ENCODE results near the gene DPP6.
"Not testable (repeated sequence)": the region's sequence is repeated elsewhere in the genome, so short reads cannot be mapped to it uniquely, and the experiment has no call there.

DPP6 gene

GRCh38 chr7:154135646-154136045 lies 83.4 kb downstream of the DPP6 start:
- not testable (repeated sequence) for DNase-seq; H3K27me3 ChIP-seq (ENCODE audit: insufficient read depth, low read depth, severe bottlenecking); H3K4me3 ChIP-seq (ENCODE audit: low read depth, low read length); H3K9me3 ChIP-seq (ENCODE audit: severe bottlenecking); H3K27ac ChIP-seq; H3K36me3 ChIP-seq

- not testable (repeated sequence) for H3K36me3 ChIP-seq; H3K27ac ChIP-seq; DNase-seq; H3K4me3 ChIP-seq (ENCODE audit: low read depth, low read length); H3K27me3 ChIP-seq (ENCODE audit: insufficient read depth, low read depth, severe bottlenecking); H3K9me3 ChIP-seq (ENCODE audit: severe bottlenecking)
Measured at GRCh38 chr7:154145922-154146706, 93.9 kb downstream of the DPP6 start.

- H3K9me3 ChIP-seq (ENCODE audit: severe bottlenecking); H3K27ac ChIP-seq; H3K36me3 ChIP-seq; H3K27me3 ChIP-seq (ENCODE audit: insufficient read depth, low read depth, severe bottlenecking); H3K4me3 ChIP-seq (ENCODE audit: low read depth, low read length); DNase-seq: not testable (repeated sequence)
Measured at GRCh38 chr7:154146707-154147038, 94.5 kb downstream of the DPP6 start.

GRCh38 chr7:154148791-154149516 lies 96.8 kb downstream of the DPP6 start:
- not testable (repeated sequence) for H3K36me3 ChIP-seq; H3K4me3 ChIP-seq (ENCODE audit: low read depth, low read length); H3K27ac ChIP-seq; DNase-seq; H3K9me3 ChIP-seq (ENCODE audit: severe bottlenecking); H3K27me3 ChIP-seq (ENCODE audit: insufficient read depth, low read depth, severe bottlenecking)

- not testable (repeated sequence) for H3K27me3 ChIP-seq (ENCODE audit: insufficient read depth, low read depth, severe bottlenecking); H3K9me3 ChIP-seq (ENCODE audit: severe bottlenecking); H3K27ac ChIP-seq; H3K36me3 ChIP-seq; H3K4me3 ChIP-seq (ENCODE audit: low read depth, low read length); DNase-seq
Measured at GRCh38 chr7:154150656-154151055, 98.5 kb downstream of the DPP6 start.

- not testable (repeated sequence) for H3K27me3 ChIP-seq (ENCODE audit: insufficient read depth, low read depth, severe bottlenecking); H3K36me3 ChIP-seq; H3K4me3 ChIP-seq (ENCODE audit: low read depth, low read length); DNase-seq; H3K27ac ChIP-seq; H3K9me3 ChIP-seq (ENCODE audit: severe bottlenecking)
Measured at GRCh38 chr7:154151306-154151705, 99.1 kb downstream of the DPP6 start.

- not testable (repeated sequence) for DNase-seq; H3K36me3 ChIP-seq; H3K9me3 ChIP-seq (ENCODE audit: severe bottlenecking); H3K27me3 ChIP-seq (ENCODE audit: insufficient read depth, low read depth, severe bottlenecking); H3K27ac ChIP-seq; H3K4me3 ChIP-seq (ENCODE audit: low read depth, low read length)
Measured at GRCh38 chr7:154155928-154156327, 103.7 kb downstream of the DPP6 start.

GRCh38 chr7:154162921-154163320 lies 110.7 kb downstream of the DPP6 start:
- not testable (repeated sequence) for H3K9me3 ChIP-seq (ENCODE audit: severe bottlenecking); H3K27ac ChIP-seq; H3K36me3 ChIP-seq; H3K27me3 ChIP-seq (ENCODE audit: insufficient read depth, low read depth, severe bottlenecking); DNase-seq; H3K4me3 ChIP-seq (ENCODE audit: low read depth, low read length)

GRCh38 chr7:154163642-154164041 lies 111.4 kb downstream of the DPP6 start:
- peaks cover 13% of the 10 kb centered on the region for H3K27me3 ChIP-seq (ENCODE audit: insufficient read depth, low read depth, severe bottlenecking)
- DNase-seq; H3K27ac ChIP-seq; H3K4me3 ChIP-seq (ENCODE audit: low read depth, low read length); H3K9me3 ChIP-seq (ENCODE audit: severe bottlenecking); H3K36me3 ChIP-seq: not testable (repeated sequence)

- H3K27me3 ChIP-seq (ENCODE audit: insufficient read depth, low read depth, severe bottlenecking): peaks cover 17% of the 10 kb centered on the region
- no peaks in the 10 kb centered on the region for H3K9me3 ChIP-seq (ENCODE audit: severe bottlenecking)
- TF ChIP-seq CTCF (IDR thresholded peaks at IDR 0.05; ENCODE audit: low read depth, low read length): no peak
- H3K36me3 ChIP-seq: no peaks in the 10 kb centered on the region
- H3K27ac ChIP-seq: no peak overlapping the region; the same call in 1 of the 2 replicates
- H3K4me3 ChIP-seq (ENCODE audit: low read depth, low read length): no peak overlapping the region
- DNase-seq: no peak
Measured at GRCh38 chr7:154167051-154167450, 114.9 kb downstream of the DPP6 start.
